ENCODE data around the gene ZNF318.
"Not testable (repeated sequence)": the region's sequence is repeated elsewhere in the genome, so short reads cannot be mapped to it uniquely, and the experiment has no call there.

ZNF318 gene

DNA sequence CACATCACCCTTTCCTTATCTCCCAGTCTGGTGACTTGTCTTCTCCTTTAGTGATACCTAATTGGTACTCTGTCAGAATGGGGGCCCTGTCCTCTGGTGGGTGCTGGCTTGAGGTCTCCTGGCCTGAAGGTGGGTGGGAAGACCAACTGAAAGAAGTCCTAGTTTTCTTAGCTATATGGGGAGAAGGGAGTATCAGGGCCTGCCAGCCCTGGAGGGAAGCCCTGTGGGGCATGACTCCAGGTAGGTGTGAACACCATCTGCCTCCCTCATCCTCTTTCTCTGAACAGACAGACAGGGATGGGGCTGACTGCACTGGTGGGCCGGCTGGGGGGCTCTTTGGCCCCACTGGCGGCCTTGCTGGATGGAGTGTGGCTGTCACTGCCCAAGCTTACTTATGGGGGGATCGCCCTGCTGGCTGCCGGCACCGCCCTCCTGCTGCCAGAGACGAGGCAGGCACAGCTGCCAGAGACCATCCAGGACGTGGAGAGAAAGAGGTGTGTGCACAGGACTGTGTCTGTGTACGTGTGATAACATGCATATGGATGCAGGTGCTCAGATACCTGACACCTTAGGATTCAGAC lies 65.6 kb downstream of the ZNF318 start:
- H3K4me3 ChIP-seq (ENCODE audit: low read depth, low read length): no peak overlapping the region
- TF ChIP-seq, protein P1, sequence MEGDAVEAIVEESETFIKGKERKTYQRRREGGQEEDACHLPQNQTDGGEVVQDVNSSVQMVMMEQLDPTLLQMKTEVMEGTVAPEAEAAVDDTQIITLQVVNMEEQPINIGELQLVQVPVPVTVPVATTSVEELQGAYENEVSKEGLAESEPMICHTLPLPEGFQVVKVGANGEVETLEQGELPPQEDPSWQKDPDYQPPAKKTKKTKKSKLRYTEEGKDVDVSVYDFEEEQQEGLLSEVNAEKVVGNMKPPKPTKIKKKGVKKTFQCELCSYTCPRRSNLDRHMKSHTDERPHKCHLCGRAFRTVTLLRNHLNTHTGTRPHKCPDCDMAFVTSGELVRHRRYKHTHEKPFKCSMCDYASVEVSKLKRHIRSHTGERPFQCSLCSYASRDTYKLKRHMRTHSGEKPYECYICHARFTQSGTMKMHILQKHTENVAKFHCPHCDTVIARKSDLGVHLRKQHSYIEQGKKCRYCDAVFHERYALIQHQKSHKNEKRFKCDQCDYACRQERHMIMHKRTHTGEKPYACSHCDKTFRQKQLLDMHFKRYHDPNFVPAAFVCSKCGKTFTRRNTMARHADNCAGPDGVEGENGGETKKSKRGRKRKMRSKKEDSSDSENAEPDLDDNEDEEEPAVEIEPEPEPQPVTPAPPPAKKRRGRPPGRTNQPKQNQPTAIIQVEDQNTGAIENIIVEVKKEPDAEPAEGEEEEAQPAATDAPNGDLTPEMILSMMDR (IDR thresholded peaks at IDR 0.05; ENCODE audit: low read depth, low read length): no peak

DNA sequence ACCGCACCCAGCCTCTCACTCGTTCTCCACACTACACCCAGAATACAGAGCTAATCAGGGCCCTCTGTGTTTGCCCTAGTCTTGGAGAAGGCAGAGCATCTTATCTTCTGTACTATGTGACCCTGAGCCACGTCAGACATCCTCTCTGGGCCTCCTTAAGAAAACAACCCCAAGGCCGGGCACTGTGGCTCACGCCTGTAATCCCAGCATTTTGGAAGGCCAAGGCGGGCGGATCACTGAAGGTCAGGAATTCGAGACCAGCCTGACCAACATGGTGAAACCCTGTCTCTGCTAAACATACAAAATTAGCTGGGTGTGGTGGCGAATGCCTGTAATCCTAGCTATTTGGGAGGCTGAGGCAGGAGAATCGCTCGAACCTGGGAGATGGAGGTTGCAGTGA lies 66.4 kb downstream of the ZNF318 start:
- H3K4me3 ChIP-seq (ENCODE audit: low read depth, low read length): not testable (repeated sequence)

DNA sequence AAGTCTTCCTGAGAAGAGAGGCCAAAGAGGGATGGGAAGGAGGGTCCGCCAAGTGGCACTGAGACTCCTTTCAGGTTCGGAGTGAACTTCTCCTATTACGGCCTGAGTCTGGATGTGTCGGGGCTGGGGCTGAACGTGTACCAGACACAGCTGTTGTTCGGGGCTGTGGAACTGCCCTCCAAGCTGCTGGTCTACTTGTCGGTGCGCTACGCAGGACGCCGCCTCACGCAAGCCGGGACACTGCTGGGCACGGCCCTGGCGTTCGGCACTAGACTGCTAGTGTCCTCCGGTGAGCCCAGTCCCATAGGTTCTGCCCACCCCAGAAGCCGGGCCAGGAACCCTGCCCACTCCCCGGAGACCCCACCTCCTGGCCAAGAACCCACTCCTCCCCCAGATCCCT lies 67.3 kb downstream of the ZNF318 start:
- TF ChIP-seq, protein P1 (IDR thresholded peaks at IDR 0.05; ENCODE audit: low read depth, low read length): no peak
- H3K4me3 ChIP-seq (ENCODE audit: low read depth, low read length): no peak overlapping the region

DNA sequence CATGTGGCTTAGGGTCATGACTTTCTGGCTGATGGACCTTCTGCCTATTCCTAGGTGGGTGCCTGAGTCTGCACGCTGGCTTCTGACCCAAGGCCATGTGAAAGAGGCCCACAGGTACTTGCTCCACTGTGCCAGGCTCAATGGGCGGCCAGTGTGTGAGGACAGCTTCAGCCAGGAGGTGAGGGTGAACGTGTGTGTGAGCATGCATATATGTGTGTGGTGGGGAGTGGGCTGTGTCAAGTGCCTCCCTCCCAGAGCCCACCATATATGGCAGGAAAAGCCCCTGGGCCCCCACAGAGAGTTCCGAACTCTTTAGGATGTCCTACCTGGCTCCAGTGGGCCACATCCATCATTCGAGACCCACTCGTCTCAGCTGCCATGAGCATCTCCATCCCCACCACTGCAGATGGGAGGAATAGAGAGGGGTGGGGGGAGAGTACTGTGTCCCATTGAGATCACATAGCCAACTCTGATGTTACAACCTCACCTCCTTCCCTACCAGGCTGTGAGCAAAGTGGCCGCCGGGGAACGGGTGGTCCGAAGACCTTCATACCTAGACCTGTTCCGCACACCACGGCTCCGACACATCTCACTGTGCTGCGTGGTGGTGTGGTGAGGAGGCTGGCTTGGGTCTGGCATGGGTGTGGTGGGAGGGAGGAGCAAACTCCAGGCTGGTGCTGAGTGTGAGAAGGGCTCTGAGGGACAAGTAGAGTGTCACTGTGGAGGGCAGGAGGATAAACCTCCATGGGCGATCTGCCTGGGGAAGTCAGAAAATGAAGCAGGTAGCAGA lies 68.2 kb downstream of the ZNF318 start:
- H3K4me3 ChIP-seq (ENCODE audit: low read depth, low read length): no peak overlapping the region
- TF ChIP-seq, protein P1 (IDR thresholded peaks at IDR 0.05; ENCODE audit: low read depth, low read length): no peak

DNA sequence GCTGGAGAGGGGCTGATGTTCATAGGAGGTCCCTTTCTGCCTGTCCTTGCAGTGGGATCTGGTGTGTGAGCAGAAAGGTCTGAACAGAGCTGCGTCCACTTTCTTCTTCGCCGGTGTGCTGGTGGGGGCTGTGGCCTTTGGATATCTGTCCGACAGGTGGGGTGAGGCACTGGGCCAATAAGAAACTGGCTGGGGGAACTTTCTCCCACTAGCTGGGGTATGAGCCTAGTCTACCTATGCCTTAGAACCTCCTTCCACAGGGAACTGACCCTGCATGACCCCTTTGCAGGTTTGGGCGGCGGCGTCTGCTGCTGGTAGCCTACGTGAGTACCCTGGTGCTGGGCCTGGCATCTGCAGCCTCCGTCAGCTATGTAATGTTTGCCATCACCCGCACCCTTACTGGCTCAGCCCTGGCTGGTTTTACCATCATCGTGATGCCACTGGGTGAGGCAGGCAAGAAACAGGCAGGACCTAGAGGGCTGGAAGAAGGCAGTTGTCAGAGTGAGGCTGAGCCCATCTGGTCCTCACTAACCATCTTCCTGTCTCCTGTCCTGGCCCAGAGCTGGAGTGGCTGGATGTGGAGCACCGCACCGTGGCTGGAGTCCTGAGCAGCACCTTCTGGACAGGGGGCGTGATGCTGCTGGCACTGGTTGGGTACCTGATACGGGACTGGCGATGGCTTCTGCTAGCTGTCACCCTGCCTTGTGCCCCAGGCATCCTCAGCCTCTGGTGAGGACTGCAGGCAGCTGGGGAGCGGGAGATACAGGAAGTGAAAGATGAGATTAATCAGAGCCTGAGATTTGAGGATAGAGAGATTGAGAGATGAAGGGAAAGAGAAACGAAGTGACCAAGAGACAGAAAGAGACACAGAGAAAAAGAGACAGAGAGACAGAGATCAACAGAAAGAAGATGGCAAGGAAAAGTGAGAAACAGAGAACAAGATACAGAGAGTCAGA lies 69.8 kb downstream of the ZNF318 start:
- no peak overlapping the region for H3K4me3 ChIP-seq (ENCODE audit: low read depth, low read length)
- TF ChIP-seq, protein P1 (IDR thresholded peaks at IDR 0.05; ENCODE audit: low read depth, low read length): no peak

DNA sequence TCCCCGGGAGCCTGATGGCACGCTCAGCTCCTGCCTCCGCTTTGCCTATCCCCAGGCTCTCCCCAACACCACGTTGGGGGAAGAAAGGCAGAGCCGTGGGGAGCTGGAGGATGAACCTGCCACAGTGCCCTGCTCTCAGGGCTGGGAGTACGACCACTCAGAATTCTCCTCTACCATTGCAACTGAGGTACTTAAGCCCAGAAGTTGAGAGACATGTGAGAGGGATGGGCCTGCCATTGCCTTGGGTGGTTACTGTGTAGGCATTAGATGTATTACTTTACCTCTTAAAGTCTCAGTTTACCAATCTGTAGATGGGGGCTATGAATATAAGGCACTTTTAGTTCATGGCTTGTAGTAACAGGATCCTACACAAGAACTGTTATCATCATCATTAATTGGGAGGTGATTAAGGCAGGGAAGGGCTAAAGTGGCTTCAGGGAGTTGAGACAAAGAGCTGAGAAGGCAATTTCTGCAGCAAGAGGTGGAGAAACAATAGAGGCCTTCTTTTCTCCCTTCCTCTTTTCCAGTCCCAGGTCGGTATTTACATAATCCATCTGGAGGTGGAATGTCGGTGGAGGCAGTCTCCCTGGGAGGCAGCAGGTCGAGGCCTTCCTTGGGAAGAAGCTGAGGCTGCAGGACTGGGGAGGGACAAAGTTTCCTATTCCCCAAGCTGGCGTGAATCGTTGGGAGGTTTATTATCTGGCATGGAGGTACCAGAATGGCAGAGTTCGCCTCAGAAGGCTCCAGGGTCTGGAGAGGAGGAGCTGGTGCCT lies 70.7 kb downstream of the ZNF318 start:
- no peak overlapping the region for H3K4me3 ChIP-seq (ENCODE audit: low read depth, low read length)
- TF ChIP-seq, protein P1 (IDR thresholded peaks at IDR 0.05; ENCODE audit: low read depth, low read length): no peak
